ENCODE data around the gene SCN4B.

DNA sequence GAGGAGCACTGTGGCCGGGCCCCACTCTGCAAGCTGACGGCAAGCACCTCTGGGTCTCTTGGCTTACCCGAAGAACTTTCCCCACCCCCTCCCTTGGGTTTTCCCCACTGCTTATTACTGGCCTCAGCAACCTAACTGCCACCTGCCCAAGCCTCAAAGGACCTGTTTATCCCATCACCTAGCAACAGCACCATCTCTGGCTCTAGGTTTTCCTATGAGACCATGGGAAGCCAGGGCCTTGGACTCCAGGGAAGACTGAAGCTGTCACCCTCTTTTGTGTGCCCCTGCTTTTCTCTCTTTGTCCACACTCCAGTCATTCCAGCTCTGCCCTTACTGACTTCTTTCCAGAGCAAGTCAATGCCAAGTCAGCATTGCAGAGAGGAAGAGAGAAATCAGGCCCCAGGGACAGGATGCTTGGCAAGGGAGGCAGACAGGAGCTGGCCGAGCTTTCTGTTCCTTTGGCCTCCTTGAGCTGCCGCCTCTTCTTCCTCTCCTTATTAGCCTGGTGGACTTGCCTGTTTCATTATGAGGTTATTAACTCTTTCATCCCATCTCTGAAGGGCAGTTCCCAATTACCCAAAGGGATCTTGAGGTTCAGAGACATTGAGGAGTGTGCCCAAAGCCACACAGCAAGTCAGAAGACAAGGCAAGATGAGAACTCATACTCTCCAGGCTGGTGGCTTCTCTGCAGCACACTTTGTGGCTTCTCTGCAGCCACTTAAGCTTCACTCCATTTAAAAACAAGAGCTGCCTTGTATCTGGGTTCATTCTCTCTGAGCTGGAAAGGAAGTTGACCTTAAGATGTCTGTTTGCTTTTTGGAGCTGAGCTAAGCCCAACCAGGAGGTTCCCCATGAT is 65.5 kb downstream of the SCN4B start, which contains the start of gene SMIM35:
- TF ChIP-seq POLR2A (IDR thresholded peaks at IDR 0.05): no peak
- TF ChIP-seq, protein P1, sequence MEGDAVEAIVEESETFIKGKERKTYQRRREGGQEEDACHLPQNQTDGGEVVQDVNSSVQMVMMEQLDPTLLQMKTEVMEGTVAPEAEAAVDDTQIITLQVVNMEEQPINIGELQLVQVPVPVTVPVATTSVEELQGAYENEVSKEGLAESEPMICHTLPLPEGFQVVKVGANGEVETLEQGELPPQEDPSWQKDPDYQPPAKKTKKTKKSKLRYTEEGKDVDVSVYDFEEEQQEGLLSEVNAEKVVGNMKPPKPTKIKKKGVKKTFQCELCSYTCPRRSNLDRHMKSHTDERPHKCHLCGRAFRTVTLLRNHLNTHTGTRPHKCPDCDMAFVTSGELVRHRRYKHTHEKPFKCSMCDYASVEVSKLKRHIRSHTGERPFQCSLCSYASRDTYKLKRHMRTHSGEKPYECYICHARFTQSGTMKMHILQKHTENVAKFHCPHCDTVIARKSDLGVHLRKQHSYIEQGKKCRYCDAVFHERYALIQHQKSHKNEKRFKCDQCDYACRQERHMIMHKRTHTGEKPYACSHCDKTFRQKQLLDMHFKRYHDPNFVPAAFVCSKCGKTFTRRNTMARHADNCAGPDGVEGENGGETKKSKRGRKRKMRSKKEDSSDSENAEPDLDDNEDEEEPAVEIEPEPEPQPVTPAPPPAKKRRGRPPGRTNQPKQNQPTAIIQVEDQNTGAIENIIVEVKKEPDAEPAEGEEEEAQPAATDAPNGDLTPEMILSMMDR (IDR thresholded peaks at IDR 0.05): no peak
